Fibroblast of skin of abdomen (primary cell): Measurements from ENCODE around the gene ZNF408. TPM values are rescaled to one million over a fixed set of nuclear protein-coding genes. Genes with fewer than 3 reads are reported as not detected.
"Not testable (repeated sequence)": the region's sequence is repeated elsewhere in the genome, so short reads cannot be mapped to it uniquely, and the experiment has no call there.

Source experiments
- DNase-seq: peaks from one replicate; pipeline ENCODE4 v3.0.0-alpha.2; 2013
- polyA plus RNA-seq, 2 experiments: library from polyadenylated mRNA; unstranded; fragments of 120-200 nt; gene quantifications; one replicate each; pipeline ENCODE4 v1.2.1, GENCODE V29; 2013; ENCODE audit not compliant: insufficient read length in 2 of 2

Gene ZNF408
- 9.9 TPM for polyA plus RNA-seq (2013, experiment 1 of 2; ENCODE audit: insufficient read length)
- 9.6 TPM for polyA plus RNA-seq (2013, experiment 2 of 2; ENCODE audit: insufficient read length)

- DNase-seq = peak; percentile 98
These were observed at the start of gene ZNF408, which contains the start of gene ARHGAP1 for GRCh38 chr11:46700241-46701077. TSS of gene ZNF408 (plus strand) at chr11:46701031. CDS start at chr11:46701048, 17 bp downstream. TSS of gene ARHGAP1 (minus strand) at chr11:46700619. CDS start at chr11:46696107, 4,512 bp downstream.

GRCh38 chr11:46655631-46656030, 45.2 kb upstream of the ZNF408 start:
- DNase-seq = no peak

- no peak for DNase-seq
These were observed 43.6 kb upstream of the ZNF408 start for GRCh38 chr11:46657186-46657585.

GRCh38 chr11:46658259-46658658, 42.6 kb upstream of the ZNF408 start:
- peak; percentile 61 for DNase-seq

- DNase-seq = peak; percentile 32
These were observed 40.9 kb upstream of the ZNF408 start for GRCh38 chr11:46659908-46660307.

GRCh38 chr11:46661836-46662235, 39.0 kb upstream of the ZNF408 start:
- DNase-seq = no peak

- DNase-seq = no peak
These were observed 38.5 kb upstream of the ZNF408 start for GRCh38 chr11:46662366-46662765.

GRCh38 chr11:46663277-46663940, 37.4 kb upstream of the ZNF408 start:
- DNase-seq = no peak

- DNase-seq = no peak
These were observed 36.2 kb upstream of the ZNF408 start for GRCh38 chr11:46664612-46665011.

- DNase-seq = no peak
These were observed 35.5 kb upstream of the ZNF408 start for GRCh38 chr11:46665356-46665755.

GRCh38 chr11:46666516-46666915, 34.3 kb upstream of the ZNF408 start:
- DNase-seq = no peak

- no peak for DNase-seq
These were observed 33.8 kb upstream of the ZNF408 start for GRCh38 chr11:46667043-46667481.

GRCh38 chr11:46668480-46669085, 32.2 kb upstream of the ZNF408 start:
- no peak for DNase-seq

- no peak for DNase-seq
These were observed 31.1 kb upstream of the ZNF408 start for GRCh38 chr11:46669711-46670139.

GRCh38 chr11:46670521-46670920, 30.3 kb upstream of the ZNF408 start:
- not testable (repeated sequence) for DNase-seq

GRCh38 chr11:46671958-46672315, 28.9 kb upstream of the ZNF408 start:
- no peak for DNase-seq

- DNase-seq = no peak
These were observed 28.4 kb upstream of the ZNF408 start for GRCh38 chr11:46672381-46672839.

- no peak for DNase-seq
These were observed 26.9 kb upstream of the ZNF408 start for GRCh38 chr11:46673713-46674462.

- DNase-seq = no peak
These were observed 26.2 kb upstream of the ZNF408 start for GRCh38 chr11:46674463-46675287.

GRCh38 chr11:46675288-46675851, 25.5 kb upstream of the ZNF408 start:
- DNase-seq = peak; percentile 24

- DNase-seq = no peak
These were observed 24.9 kb upstream of the ZNF408 start for GRCh38 chr11:46675949-46676348.
